ENCODE results near the gene DIAPH1.

DIAPH1 gene

GRCh38 chr5:141618804-141619554, at the start of gene DIAPH1:
Gene DIAPH1, minus strand, starts transcription at chr5:141619000. Its CDS starts 86 bp downstream, at chr5:141618914.
- peak; percentile 90 for DNase-seq

GRCh38 chr5:141665995-141666940, 47.5 kb upstream of the DIAPH1 start:
- DNase-seq: no peak

GRCh38 chr5:141664733-141665461, 46.1 kb upstream of the DIAPH1 start:
- DNase-seq: peak; percentile 22

DNA sequence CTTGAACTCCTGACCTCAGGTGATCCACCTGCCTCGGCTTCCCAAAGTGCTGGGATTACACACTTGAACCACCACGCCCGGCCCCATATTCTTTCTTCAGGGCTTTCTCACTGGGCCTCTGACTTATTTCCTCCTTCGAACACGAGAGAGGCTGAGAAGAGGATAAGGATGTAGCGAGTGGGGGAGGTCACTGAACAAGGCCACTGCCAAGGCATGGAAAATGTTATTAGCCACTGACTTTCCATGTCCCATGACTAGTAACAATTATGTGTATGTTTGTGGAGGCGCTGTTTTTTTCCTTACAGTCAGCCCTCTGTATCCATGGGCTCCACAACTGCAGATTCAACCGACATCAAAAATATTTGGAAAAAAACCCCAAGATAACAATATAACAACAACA, 44.7 kb upstream of the DIAPH1 start:
- DNase-seq: no peak

GRCh38 chr5:141662028-141662427, 43.2 kb upstream of the DIAPH1 start:
- DNase-seq: no peak

DNA sequence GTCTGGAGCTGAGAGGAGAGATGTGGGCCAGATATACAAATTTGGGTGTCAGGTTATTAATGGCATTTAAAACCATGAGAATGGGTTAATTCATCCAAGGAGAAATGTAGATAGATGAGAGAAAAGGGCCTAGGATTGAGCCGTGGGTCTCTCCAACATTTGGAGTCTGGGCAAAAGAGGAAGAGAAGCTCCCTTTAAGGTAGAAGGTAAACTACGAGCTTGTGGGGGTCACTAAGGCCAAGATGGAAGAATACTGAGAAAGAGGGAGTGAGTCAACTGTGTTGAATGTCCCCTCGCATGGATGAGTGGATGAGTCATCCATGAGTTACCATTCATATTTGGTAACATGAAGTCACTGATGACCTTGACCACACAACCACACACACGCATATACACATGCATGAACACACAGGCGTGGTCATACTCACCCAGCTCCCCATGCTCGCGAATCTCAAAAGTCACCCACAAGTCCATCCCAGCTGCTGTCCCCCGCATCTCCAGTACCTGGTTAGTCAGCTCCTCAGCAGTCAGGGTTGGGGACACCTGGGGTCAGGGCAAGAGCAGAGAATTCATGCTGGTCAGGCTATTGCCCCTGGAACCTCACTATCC, 39.2 kb upstream of the DIAPH1 start:
- no peak for DNase-seq

GRCh38 chr5:141657404-141657803, 38.6 kb upstream of the DIAPH1 start:
- DNase-seq: no peak

- DNase-seq: no peak
Measured at GRCh38 chr5:141656396-141656795, 37.6 kb upstream of the DIAPH1 start.

DNA sequence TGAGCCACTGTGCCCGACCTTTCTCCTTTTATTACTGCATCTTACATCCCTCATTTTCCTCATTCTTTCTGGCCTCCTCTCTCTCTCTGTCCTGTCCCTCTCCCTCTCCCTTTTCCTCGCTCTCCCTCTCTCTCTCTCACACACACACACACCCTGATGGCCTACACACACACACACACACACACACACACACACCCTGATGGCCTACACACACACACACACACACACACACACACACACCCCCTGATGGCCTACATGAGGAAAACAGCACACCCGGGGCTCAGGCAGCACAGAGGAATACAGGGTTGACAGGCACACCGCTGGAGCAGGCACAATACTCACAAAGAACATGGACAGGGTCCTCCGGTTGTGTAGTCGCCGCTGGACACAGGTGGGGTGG, 36.2 kb upstream of the DIAPH1 start:
- DNase-seq: no peak

GRCh38 chr5:141654298-141654697, 35.5 kb upstream of the DIAPH1 start:
- no peak for DNase-seq

DNA sequence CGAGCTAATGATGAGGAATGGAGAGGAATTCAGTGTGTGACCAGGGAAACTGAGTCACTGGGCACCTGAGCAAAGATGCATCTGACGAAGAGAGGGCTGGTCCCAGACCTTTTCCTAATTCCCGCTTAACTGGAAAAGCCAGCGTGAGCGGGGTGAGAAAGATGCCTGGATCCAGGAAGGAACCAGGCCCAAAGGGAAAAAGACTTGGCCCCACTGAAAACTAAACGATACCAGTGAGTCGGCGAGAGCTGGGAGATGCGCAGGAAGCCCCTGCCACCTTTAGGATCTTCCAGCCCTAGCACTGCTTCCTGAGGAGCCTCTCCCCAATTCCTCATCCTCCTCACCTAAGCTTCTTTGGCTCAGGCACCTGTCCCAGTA, 32.9 kb upstream of the DIAPH1 start:
- no peak for DNase-seq

DNA sequence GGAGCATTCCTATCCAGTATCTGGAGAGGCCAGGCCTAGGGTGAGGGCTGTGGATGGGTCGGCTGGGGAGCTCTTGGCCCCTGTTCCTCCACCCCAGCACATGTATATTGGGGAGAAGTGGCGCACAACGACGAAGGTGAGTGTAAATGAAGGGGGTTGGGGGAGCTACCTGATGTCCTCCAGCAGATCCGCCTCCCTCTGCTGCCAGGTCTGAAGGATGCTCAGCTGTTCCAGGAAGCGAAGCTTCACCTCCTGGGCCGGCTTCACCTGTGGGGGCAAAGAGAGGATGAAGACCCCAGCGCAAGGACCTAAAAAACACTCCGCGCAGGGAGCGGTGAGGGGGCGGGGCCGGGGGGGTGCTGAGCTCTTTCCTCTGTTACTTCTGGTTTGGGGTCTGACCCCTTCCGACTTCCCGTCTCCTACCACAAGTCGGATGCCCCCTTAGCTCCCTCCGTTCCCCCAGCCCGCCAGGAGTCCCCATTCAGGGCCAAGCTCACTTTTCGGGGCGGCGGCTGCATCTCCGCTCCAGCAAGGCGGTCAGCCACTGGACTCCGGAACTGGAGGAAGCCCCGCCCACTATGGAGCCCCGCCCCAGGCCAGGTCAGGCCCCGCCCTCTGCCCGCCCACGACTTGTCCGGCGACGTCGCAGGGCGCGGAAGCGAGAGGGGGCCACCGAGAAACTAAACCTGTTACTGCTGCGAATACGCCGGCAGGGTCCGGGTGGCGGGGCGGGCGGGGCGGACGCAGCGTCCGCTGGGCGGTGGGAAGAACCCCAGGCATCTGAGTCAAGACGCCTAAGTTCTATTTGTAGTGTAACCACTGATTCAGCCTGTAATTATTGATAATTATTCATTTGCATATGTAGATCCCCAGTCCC, 32.3 kb upstream of the DIAPH1 start, which contains the start of gene FCHSD1:
Gene FCHSD1 (minus strand): TSS at position 568 of the 877 bp plus-strand sequence. CDS start 50 bp downstream, at position 518.
- peak; percentile 49 for DNase-seq

DNA sequence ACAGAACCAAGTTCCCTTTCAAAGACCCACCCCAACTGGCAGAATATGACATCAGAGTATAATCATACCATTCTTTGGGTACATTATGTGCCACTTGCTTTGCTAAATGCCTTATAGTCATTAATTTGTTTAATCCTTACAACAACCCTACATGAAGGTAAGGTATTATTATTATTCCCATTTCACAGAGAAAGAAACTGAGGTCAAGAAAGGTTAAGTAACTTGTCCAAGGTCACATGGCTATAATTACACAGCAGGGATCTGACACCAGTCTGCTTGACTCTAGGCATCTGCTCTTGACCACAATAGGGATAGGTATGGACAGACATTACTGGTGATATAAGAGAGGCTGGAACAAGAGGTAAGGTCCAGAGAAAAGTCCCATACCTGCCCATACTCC, 31.2 kb upstream of the DIAPH1 start:
- no peak for DNase-seq

GRCh38 chr5:141649056-141649688, 30.4 kb upstream of the DIAPH1 start:
- no peak for DNase-seq

- DNase-seq: no peak
Measured at GRCh38 chr5:141647851-141648250, 29.1 kb upstream of the DIAPH1 start.

- no peak for DNase-seq
Measured at GRCh38 chr5:141647242-141647641, 28.4 kb upstream of the DIAPH1 start.

DNA sequence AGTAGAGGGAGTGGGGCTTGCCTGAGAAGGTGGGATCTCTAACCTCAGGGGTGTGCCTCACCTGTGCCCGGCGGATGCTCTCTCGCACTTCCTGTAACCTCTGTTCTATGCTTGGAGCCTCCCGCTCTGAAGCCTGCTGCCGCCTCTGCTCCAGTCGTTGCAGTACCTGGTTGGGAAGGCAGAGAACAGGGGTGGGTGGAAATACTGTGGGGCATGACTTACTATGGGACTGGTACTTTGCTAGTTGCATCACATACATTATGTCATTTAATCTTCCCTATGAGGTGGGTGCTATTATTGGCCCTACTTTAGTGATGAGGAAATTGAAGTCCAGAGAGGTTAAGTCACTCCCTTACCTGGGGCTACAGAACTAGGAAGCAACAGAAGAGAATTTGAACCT, 27.2 kb upstream of the DIAPH1 start:
- no peak for DNase-seq

- no peak for DNase-seq
Measured at GRCh38 chr5:141641634-141642267, 23.0 kb upstream of the DIAPH1 start.

GRCh38 chr5:141640698-141641097, 21.9 kb upstream of the DIAPH1 start:
- no peak for DNase-seq

GRCh38 chr5:141640051-141640415, 21.2 kb upstream of the DIAPH1 start:
- no peak for DNase-seq

All from GOT3 (cell line).